ENCODE results near the gene DUSP22.

- no peak for TF ChIP-seq EZH2phosphoT487 (IDR thresholded peaks at IDR 0.05)
- no peak for TF ChIP-seq CTCF (IDR thresholded peaks at IDR 0.05)
- no peak for TF ChIP-seq EZH2 (IDR thresholded peaks at IDR 0.05)
These were observed 11.4 kb upstream of the DUSP22 start for GRCh38 chr6:280775-281468.
